Ovary (tissue), 3 donors: Measurements from ENCODE around the gene GCHFR.

Source experiments
- CTCF ChIP-seq, 3 donors: fragments of 450-650 bp in 2 of 3; fragments of 200-600 bp in 1 of 3; IDR thresholded peaks; one replicate each; pipeline versions ENCODE4 v1.5.1 to v1.8.0; 2016 to 2022; ENCODE audit warnings: antibody characterized with exemption in 3 of 3, mild to moderate bottlenecking in 1 of 3
- POLR2A ChIP-seq: fragments of 450-650 bp; IDR thresholded peaks from one replicate; pipeline ENCODE4 v1.6.1; 2017; ENCODE audit warnings: antibody characterized with exemption, mild to moderate bottlenecking, moderate library complexity
- donor health status: DM: no; HTN: no; CAD: no.

GRCh38 chr15:40766194-40766815, 2.4 kb downstream of the GCHFR start:
- TF ChIP-seq CTCF (IDR thresholded peaks at IDR 0.05) (no peak), POLR2A (no peak)
